HG02642 (cell line): ENCODE results near the gene MYO9B.
"Not testable (repeated sequence)": the region's sequence is repeated elsewhere in the genome, so short reads cannot be mapped to it uniquely, and the experiment has no call there.

Experiments used
- ATAC-seq: cut with Tn5 transposase; IDR thresholded peaks from one replicate; pipeline ENCODE4 v1.9.1; 2021; ENCODE audit warnings: mild to moderate bottlenecking; ENCODE audit not compliant: unreplicated experiment, poor library complexity

The MYO9B gene

DNA sequence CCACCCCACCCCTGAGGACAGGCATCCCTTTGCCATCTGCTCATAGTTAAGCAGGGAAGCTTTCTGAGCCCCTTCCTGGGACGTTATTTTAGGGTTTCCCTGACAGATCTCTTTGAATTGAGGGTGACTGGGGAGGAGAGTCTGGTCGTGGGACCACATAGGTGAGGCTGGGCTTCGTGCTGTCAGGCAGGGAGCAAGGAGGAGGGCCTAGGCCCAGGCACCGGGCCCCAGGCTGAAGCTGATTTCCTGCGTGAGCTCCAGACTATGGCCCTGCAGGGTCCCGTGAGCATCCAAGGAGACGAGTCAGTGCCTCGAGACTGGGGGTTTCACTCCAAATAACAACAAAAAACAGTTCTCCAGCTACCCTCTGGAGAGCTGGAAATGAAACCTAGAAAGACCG, 60.4 kb downstream of the MYO9B start:
- ATAC-seq: no peak

DNA sequence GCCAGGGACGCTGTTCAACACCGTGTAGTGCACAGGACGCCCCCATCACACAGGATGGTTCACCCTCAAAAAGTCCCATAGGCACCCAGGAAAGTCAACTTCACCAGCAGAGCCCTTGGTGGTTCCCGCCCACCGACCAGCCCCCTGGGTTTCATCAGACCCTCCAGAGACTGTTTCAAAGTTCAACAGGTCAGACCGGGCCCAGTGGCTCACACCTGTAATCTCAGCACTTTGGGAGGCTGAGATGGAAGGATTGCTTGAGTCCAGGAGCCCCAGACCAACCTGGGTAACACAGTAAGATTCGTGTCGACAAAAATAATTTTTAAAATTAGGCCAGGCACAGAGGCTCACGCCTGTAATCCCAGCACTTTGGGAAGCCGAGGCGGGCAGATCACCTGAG, 61.0 kb downstream of the MYO9B start:
- no peak for ATAC-seq

DNA sequence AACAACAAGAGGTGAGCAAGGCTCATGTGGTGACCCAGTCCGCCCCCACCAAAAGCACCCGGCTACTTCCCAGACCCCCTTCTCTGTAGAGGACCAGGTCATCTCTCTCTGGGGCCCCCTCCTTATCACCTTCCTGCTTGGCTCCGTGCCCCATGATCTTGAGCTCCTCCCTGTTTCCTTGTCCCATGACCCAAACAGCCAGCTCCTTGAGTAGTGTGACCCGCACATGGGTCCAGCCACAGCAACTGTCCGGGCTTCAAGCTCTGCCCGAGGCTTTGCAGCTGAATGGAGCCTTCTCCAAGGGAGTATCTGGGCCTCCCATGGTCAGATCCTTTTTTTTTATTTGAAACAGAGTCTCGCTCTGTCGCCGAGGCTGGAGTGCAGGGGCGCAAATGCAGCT, 61.8 kb downstream of the MYO9B start:
- no peak for ATAC-seq

DNA sequence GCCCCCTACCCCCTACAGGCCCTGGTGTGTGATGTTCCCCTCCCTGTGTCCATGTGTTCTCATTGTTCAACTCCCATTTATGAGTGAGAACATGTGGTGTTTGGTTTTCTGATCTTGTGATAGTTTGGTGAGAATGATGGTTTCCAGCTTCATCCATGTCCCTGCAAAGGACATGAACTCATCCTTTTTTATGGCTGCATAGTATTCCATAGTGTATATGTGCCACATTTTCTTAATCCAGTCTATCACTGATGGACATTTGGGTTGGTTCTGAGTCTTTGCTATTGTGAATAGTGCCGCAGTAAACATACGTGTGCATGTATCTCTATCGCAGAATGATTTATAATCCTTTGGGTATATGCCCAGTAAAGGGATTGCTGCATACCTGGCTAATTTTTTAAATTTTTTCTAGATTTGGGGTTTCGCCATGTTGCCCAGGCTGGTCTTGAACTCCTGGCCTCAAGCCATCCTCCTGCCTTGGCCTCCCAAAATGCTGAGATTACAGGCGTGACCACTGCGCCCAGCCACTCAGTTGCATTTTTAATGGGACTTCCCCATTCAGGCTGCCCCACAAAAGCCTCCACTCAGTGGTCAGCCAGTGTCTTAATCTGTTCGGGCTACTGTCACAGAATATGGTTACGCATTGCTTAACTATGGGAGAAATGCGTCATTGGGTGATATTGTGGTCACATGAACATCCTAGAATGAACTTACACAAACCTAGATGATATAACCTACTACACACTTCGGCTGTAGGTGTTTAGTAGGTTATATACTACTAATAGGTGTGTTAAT, 62.7 kb downstream of the MYO9B start:
- ATAC-seq: not testable (repeated sequence)

DNA sequence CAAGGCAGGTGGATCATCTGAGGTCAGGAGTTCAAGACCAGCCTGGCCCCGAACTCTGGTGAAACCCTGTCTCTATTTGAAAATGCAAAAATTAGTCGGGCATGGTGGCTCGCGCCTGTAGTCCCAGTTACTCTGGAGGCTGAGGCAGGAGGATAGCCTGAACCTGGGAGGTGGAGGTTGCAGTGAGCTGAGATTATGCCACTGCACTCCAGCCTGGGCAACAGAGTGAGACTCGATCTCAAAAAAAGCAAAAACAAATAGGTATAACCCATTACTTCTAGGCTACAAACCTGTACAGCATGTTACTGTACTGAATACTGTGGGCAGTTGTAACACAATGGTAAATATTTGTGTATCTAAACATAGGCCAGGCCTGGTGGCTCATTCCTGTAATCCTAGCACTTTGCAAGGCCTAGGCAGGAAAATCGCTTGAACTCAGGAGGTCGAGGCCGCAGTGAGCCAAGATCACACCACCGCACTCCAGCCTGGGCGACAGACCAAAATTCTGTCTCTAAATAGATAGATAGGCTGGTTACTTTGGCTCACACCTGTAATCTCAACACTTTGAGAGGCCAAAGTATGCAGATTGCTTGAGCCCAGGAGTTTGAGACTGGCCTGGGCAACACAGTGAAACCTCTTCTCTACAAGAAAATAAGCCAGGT, 63.5 kb downstream of the MYO9B start:
- no peak for ATAC-seq

DNA sequence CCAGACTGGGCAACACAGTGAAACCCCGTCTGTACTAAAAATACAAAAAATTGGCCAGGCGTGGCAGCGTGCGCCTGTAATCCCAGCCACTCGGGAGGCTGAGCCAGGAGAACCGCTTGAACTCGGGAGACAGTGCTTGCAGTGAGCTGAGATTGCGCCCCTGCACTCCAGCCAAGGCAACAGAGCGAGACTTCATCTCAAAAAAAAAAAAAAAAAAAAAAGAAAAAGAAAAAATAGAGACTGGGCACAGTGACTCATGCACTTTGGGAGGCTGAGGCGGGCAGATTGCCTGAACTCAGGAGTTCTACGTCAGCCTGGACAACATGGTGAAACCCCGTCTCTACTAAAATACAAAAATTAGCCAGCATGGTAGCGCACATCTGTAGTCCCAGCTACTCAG, 69.2 kb downstream of the MYO9B start:
- ATAC-seq: not testable (repeated sequence)

DNA sequence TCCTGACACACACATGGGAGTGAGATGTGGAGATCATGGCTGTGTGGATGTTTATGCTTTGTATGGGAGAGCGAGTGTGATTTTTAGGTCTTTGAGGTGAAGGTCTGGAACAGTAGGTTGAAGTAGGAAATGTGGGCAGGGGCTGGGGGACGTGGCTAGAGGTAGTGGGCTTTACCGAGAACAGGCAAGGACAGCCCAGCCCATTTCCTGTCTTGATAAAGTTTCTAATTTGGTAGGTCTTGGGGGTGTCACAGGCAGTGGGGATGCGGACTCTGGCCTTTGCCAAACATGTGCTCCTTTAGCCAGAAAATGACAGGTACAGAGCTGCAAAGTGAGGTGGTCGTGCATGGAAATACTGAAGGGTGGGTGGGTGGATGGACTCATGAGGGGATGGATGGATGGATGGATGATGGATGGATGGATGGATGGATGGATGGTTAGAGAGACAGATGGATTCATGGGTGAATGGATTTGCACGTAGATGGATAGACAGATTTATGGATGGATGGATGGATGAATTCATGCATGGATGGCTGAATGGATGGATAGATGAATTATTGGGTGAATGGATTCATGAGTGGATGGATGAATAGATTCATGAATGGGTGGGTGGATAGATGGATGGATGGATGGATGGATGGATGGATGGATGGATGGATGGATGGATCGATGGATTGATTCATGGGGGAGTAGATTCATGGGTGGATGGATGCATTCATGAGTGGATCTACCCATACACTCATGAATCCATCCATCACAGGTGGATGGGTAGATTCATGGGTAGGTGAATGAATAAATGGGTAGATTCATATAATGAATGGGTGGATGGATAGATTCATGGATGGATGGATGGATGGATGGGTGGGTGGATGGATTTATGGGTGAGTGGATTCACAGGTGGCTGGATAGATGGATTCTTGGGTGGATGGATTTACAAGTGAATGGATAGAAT, 70.2 kb downstream of the MYO9B start:
- ATAC-seq: no peak

DNA sequence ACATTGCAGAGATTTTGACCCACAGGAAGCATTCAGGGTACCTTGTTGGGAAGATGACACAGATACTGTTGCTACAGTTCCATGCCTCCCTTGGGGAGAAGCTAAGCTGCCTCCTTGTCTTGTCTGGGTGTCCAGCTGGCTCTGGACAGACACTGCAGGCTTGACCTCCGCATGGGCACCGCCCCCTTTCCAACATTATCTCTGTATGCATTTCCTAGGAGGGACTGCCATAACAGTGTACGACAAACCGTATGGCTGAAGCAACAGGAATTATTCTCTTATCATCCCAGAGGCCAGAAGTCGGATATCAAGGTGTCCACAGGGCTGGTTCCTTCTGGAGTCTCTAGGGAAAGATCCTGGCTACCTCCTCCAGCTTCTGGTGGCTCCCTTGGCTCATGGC, 72.6 kb downstream of the MYO9B start:
- ATAC-seq: no peak

DNA sequence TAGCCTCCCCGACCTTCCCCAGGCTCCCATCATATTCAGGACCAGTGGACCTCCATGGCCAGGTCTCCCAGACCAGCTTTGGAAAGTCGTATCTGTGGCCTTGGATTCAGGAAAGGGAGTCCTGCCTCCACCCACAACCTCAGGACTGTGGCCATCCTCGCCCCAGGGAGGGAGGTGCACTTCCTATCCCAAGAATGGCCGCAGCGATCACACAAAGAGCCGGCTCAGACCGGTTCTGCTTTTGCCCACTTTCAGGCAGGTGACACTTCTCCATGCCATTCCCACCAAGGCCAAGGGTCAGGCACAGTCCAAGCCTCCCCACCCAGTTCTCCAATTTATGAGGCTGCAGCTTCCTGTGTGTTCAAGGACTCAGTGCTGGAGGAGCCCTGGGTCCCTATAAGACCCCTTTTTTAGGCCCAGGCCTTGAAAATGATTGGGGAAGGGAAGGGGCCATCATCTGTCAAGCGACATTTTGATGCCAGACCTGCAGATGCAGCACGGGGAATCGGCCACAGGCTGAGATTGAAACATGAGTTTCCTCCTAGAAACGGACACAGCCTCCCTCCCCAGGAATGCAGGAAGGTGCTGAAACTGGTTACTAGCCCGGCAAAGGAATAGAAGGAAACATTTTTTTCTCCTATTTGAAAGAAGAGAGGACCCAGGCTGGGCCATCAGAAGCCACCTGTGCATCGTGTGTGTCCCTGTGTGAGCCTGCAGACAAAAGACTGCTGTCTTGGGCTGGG, 74.0 kb downstream of the MYO9B start:
- no peak for ATAC-seq

DNA sequence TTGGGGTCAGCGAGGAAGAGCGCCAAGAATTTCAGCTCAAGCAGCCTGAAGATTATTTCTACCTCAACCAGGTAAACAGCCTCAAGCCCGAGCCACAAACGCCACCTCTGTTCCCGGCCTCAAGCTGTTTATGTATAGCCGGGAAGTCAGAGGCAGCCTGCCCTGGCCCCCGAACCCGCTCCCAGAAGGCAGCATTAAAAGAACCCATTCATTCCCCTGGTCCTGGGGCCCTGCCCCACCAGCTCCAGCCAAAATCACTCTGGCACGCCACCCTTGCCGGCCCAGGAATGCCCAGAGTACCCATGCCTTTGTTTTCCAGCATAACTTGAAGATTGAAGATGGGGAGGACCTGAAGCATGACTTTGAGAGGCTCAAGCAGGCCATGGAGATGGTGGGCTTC, 78.4 kb downstream of the MYO9B start:
- no peak for ATAC-seq

DNA sequence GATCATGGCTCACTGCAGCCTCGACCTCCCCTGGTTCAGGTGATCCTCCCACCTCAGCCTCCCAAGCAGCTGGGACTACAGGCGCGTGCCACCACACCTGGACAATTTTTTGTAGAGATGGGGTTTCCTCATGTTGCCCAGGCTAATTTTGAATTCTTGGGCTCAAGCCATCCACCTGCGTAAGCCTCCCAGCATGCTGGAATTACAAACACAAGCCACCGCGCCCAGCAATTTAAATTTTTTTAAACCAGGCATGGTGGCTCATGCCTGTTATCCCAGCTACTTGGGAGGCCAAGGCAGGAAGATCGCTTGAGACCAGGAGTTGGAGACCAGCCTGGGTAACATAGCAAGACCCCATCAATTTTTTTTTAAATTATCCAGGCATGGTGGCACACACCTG, 79.7 kb downstream of the MYO9B start:
- ATAC-seq: no peak

DNA sequence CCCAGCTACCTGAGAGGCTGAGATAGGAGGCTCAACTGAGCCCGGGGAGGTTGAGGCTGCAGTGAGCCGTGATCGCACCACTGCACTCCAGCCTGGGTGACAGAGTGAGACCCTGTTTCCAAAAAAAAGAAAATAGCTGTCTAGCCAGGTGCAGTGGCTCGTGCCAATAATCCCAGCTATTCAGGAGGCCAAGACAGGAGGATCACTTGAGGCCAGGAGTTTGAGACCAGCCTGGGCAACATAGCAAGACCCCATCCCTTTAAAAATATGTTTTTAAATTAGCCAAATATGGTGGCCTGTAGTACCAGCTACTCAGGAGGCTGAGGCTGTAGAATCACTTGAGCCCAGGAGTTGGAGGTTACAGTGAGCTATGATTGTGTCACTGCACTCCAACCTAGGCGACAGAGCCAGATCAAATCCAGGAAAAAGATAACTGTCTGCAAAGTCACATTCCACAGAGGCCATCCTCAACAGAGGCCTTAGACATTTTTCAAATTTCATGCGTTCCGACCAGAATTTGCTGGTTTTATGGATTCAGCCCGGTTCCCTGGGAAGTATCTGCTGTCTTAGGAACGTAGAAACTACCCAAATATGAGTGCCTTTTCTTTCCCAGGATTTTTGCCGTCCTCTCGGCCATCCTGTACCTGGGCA, 80.8 kb downstream of the MYO9B start:
- ATAC-seq: no peak

DNA sequence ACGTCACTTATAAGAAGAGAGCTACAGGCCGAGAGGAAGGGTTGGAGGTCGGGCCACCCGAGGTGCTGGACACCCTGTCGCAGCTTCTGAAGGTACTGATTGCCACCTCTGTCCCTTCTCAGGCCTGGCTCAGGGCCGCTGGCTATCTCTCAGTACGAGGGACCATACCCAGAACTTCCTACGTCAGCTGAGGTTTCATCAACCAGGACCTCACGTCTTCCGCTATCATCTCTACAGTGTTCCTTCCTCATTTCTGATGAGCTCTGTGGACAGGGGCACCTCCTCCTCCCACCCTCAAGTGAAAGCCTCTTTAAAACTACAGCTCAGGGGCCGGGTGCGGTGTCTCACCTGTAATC, 81.3 kb downstream of the MYO9B start:
- ATAC-seq: no peak

DNA sequence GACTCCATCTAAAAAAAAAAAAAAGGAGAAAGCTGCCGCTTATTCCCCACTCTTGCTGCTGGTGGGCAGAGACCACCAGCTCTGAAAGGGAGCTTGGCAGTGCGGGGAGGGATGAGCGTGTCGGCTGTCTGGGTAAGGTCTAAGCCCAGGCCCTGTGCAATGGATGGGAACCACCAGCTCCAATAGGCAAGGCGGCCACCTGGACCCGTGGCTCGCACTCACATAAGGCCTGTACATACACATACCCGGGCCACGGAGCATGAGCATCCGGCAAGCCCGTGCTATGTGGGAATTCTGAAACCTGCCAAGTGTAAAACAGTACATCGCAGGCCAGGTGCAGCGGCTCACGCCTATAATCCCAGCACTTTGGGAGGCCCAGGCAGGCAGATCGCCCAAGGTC, 83.0 kb downstream of the MYO9B start:
- no peak for ATAC-seq

DNA sequence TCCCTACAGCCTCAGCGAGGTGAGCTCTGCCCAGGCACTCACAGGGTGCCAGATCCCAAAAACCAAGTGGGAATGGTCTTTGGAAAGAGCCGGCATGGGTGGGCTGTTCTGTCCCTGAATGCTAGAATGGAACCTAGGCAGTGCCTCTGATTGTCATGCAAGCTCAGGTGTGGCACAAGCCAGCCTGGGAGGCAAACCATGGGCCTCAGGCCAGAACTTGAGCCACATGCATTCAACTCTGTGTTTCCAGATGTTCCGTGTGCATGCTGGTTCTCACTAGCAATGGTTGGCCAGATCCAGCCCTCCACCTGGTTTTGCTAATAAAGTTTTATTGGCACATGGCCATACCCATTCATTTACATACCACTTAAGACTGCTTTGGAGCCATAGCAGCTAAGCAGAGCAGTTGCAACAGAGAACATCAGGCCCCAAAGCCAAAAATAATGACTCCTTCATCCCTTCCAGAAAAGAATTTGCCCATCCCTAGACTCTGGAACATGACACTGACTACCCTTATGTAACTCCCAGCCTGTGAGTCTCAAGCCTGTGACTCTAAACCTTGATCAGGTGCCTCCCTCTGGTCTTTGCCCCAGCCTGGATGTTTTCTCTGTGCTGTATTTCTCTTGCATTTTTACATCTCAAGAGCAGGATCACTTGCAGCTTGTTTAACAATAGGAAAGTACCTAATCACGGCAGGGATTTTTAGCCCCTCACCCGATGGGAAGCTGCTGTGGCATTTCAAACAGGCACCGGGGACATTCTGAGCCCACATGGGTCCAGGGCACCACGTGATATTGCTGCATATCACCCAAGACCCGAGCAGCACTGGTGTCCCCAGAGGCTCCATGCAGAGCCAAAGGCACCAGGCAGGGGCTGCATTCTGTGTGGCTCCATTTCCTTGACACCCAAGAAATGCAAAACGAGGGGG, 84.2 kb downstream of the MYO9B start:
- ATAC-seq: no peak

DNA sequence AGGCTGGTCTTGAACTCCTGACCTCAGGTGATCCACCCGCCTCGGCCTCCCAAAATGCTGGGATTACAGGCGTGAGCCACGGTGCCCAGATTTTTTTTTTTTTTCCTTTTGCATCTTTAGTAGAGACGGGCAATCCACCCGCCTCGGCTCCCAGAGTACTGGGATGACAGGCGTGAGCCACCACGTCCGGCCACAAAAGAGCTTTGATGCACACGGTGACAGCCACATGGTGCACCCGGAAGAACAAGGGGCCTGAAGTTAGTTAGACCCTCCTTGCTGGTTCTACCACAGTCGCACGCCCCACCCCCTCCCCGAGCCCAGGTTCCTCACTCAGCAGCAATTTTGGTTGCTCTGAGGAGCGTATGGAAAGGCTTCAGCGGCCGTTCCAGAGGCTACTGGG, 85.3 kb downstream of the MYO9B start:
- no peak for ATAC-seq

DNA sequence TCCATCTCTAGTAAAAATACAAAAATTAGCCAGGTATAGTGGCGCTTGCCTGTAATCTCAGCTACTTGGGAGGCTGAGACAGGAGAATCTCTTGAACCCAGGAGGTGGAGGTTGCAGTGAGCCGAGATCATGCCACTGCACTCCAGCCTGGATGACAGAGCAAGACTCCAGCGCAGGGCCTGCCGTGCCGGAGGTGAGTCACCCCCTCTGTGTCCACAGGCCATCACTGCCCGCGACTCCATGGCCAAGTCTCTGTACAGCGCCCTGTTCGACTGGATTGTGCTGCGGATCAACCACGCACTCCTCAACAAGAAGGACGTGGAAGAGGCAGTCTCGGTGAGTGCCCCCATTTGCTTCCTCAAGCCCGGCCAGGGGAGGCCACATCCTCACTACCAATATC, 86.6 kb downstream of the MYO9B start:
- ATAC-seq: not testable (repeated sequence)

DNA sequence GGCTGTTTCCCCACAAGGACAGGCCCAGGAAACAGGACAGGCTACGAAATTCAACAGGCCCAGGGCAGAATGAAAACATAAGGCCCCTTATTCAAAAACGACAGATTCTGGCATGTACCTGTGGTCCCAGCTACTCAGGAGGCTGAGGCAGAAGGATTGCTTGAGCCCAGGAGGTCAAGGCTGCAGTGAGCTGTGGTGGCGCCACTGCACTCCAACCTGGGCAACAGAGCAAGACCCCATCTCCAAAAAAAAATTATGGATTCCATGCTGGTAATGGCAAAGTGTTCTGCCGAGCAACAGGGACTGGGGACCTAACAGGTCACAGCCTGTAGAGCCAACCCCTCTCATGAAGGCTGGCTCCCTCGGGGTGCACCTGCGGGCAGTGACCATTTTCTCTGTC, 87.0 kb downstream of the MYO9B start:
- no peak for ATAC-seq

DNA sequence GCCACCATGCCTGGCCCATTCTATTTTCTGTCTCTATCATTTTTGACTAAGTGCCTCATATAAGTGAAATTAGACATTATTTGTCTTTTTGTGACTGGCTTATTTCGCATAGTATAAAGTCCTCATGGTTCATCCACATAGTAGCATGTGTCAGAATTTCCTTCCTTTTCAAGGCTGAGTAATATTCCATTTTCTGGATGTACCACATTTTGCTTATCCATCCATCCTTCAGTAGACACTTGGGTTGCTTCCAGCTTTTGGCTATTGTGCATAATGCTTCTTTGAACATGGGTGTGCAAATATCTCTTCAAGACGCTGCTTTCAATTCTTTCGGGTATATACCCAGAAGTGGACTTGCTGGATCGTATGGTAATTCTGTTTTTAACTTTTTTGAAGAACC, 88.1 kb downstream of the MYO9B start:
- ATAC-seq: no peak
